Measurements from ENCODE around the gene IL18. TPM values are rescaled to one million over a fixed set of nuclear protein-coding genes. Genes with fewer than 3 reads are reported as not detected.

IL18 gene
- total and polyA plus RNA-seq, 2 of the 8 experiments (the other 6 are each of a cell fraction or from before 2014, with no cell fraction given), result 0.29 to 0.84 TPM

GRCh38 chr11:112178428-112178827 lies 14.5 kb upstream of the IL18 start:
- Histone ChIP-seq H3K14ac (ENCODE audit: insufficient read length) (no peak overlapping the region), H3K27me3 (replicated peaks in 1 of 4; ENCODE audit: control insufficient read depth in 3 of 4, extremely low read depth in 1 of 4, insufficient read depth in 3 of 4, low read length in 3 of 4) (no peaks in the 10 kb centered on the region), H3K23ac (ENCODE audit: insufficient read length) (no peak overlapping the region), H3K18ac (ENCODE audit: extremely low read depth, low read length) (no peak overlapping the region), H4K5ac (ENCODE audit: insufficient read length, low read depth, low read length) (no peak overlapping the region), H3K9me3 (ENCODE audit: insufficient read depth in 2 of 2, low read depth in 1 of 2, low read length in 1 of 2) (no peaks in the 10 kb centered on the region), H3K27ac (ENCODE audit: low read depth, low read length) (no peak overlapping the region), H3K79me2 (ENCODE audit: control insufficient read depth in 1 of 2, insufficient read depth in 2 of 2, low read length in 2 of 2) (no peaks in the 10 kb centered on the region), H4K20me1 (replicated peaks in 1 of 2; ENCODE audit: control insufficient read depth in 1 of 2, insufficient read depth in 2 of 2, low read length in 2 of 2) (no peaks in the 10 kb centered on the region), H3K9ac (replicated peaks in 1 of 4; ENCODE audit: extremely low read depth in 1 of 4, low read depth in 3 of 4, low read length in 3 of 4) (no peak overlapping the region), H2AFZ (ENCODE audit: low read length) (no peak overlapping the region), H3K56ac (replicated peaks; ENCODE audit: insufficient read length, low read depth, low read length) (no peak overlapping the region), H2AK5ac (ENCODE audit: low read depth, low read length) (no peak overlapping the region), H3K4me2 (ENCODE audit: insufficient read depth in 1 of 2, low read depth in 2 of 2, low read length in 2 of 2) (no peak overlapping the region), H3K4me1 (replicated peaks in 1 of 4; ENCODE audit: control insufficient read depth in 3 of 4, insufficient read depth in 4 of 4, low read length in 3 of 4) (peaks cover 0 to 3% (median 0%) of the 10 kb centered on the region in 4 experiments; a peak in 1 of 7 replicates), H2BK20ac (ENCODE audit: low read length) (no peak overlapping the region), H3K36me3 (ENCODE audit: control insufficient read depth in 2 of 4, insufficient read depth in 4 of 4, low read length in 3 of 4) (no peaks in the 10 kb centered on the region), H3K4me3 (ENCODE audit: extremely low read depth in 1 of 4, insufficient read depth in 2 of 4, low read depth in 3 of 4, low read length in 4 of 4) (no peak overlapping the region), H2BK15ac (ENCODE audit: low read length) (no peak overlapping the region), H3K4ac (replicated peaks; ENCODE audit: insufficient read length, low read depth, low read length) (no peak overlapping the region), H2BK12ac (ENCODE audit: low read depth, low read length) (no peak overlapping the region), H3K23me2 (ENCODE audit: low read depth, low read length) (no peaks in the 10 kb centered on the region), H3K79me1 (ENCODE audit: low read depth, low read length) (no peaks in the 10 kb centered on the region), H4K91ac (replicated peaks; ENCODE audit: insufficient read length, low read length) (no peak overlapping the region), H2BK5ac (ENCODE audit: low read depth, low read length) (no peak overlapping the region), H4K8ac (ENCODE audit: extremely low read depth, insufficient read depth, low read length) (no peak overlapping the region), H2BK120ac (replicated peaks; ENCODE audit: low read depth, low read length) (no peak overlapping the region)
- FAIRE-seq (no peak), DNase-seq (ENCODE audit: low read depth in 1 of 2, low spot score in 2 of 2) (no peak)
- ChIA-PET CTCF (ENCODE audit: partially characterized antibody) (interaction anchor here (0.8 to 3.9 kb wide), 2 partner anchors 19 to 64 kb away, joined by 4 to 38 read pairs; no protein-coding TSS in a partner anchor), POLR2A (ENCODE audit: partially characterized antibody) (no interaction called here)
- 86% methylated on average over 1 of the region's 1 CpG; no CpG with 5 or more reads in 1 of the 2 experiments for WGBS, 2 experiments (ENCODE audit: extremely low coverage in 1 of 2, insufficient coverage in 1 of 2, insufficient read length in 1 of 2, insufficient replicate concordance in 2 of 2, low coverage in 1 of 2, low lambda C conversion rate in 2 of 2, missing lambda C conversion rate in 1 of 2)
- TF ChIP-seq SP4 (IDR thresholded peaks at IDR 0.05; ENCODE audit: low read length) (no peak), ZNF274 (IDR thresholded peaks at IDR 0.05; ENCODE audit: borderline replicate concordance, extremely low read depth, low read length) (no peak)

Measured in H1 (cell line).